Activated T-helper 17 cell treated with anti-CD3 and anti-CD28 coated beads, Interleukin-2, amount 50 U/mL, for 72 hours (primary cell): ENCODE results near the gene TMEM181. TPM values are rescaled to one million over a fixed set of nuclear protein-coding genes. Genes with fewer than 3 reads are reported as not detected.
"Not testable (repeated sequence)": the region's sequence is repeated elsewhere in the genome, so short reads cannot be mapped to it uniquely, and the experiment has no call there.

ENCODE experiments used
- ATAC-seq: fragments of 150-1000 bp; cut with Tn5 transposase; replicated peaks from 2 replicates; pipeline ENCODE4 v1.10.0; 2021; ENCODE audit warnings: mild to moderate bottlenecking, moderate library complexity
- H3K27ac Mint-ChIP-seq: one replicate; pipeline ENCODE4 v1.8.0; 2022; ENCODE audit warnings: mixed read lengths
- H3K27me3 Mint-ChIP-seq: one replicate; pipeline ENCODE4 v1.8.0; 2022; ENCODE audit warnings: mixed read lengths
- H3K36me3 Mint-ChIP-seq: one replicate; pipeline ENCODE4 v1.8.0; 2022; ENCODE audit warnings: low read depth, mild to moderate bottlenecking, mixed read lengths
- H3K4me1 Mint-ChIP-seq: one replicate; pipeline ENCODE4 v1.8.0; 2022; ENCODE audit warnings: mixed read lengths
- H3K4me3 Mint-ChIP-seq: one replicate; pipeline ENCODE4 v1.8.0; 2022; ENCODE audit warnings: mild to moderate bottlenecking, mixed read lengths
- H3K9me3 Mint-ChIP-seq: one replicate; pipeline ENCODE4 v1.8.0; 2022; ENCODE audit warnings: mixed read lengths
- total RNA-seq, 2 donors: library from RNA; stranded (reverse); gene quantifications; one replicate each; pipeline ENCODE4 v1.2.3, GENCODE V29; 2022

TMEM181 gene
- total RNA-seq, 2 donors from 2014 or later, result 11.8 to 16.4 TPM

GRCh38 chr6:158548418-158549161 lies 11.3 kb upstream of the TMEM181 start:
- H3K27ac Mint-ChIP-seq, result no peak overlapping the region
- no peaks in the 10 kb centered on the region for H3K36me3 Mint-ChIP-seq
- H3K27me3 Mint-ChIP-seq, result peaks cover 9% of the 10 kb centered on the region
- ATAC-seq, result no peak
- H3K4me1 Mint-ChIP-seq, result peaks cover 9% of the 10 kb centered on the region
- no peak overlapping the region for H3K4me3 Mint-ChIP-seq
- no peaks in the 10 kb centered on the region for H3K9me3 Mint-ChIP-seq

- H3K4me1 Mint-ChIP-seq, result peaks cover 6% of the 10 kb centered on the region
- no peak overlapping the region for H3K4me3 Mint-ChIP-seq
- no peak overlapping the region for H3K27ac Mint-ChIP-seq
- H3K9me3 Mint-ChIP-seq, result no peaks in the 10 kb centered on the region
- no peaks in the 10 kb centered on the region for H3K36me3 Mint-ChIP-seq
- ATAC-seq, result peak; percentile 60
- H3K27me3 Mint-ChIP-seq, result no peaks in the 10 kb centered on the region
These were observed 7.7 kb upstream of the TMEM181 start for GRCh38 chr6:158552055-158552795.

- Mint-ChIP-seq H3K36me3 (no peaks in the 10 kb centered on the region), H3K4me1 (peaks cover 6% of the 10 kb centered on the region)
- peak; percentile 55 for ATAC-seq
These were observed 7.1 kb upstream of the TMEM181 start for GRCh38 chr6:158552796-158553138.

GRCh38 chr6:158554611-158555361 lies 5.1 kb upstream of the TMEM181 start:
- Mint-ChIP-seq H3K27me3 (no peaks in the 10 kb centered on the region), H3K4me1 (peaks cover 6% of the 10 kb centered on the region), H3K9me3 (no peaks in the 10 kb centered on the region), H3K27ac (no peak overlapping the region), H3K4me3 (no peak overlapping the region), H3K36me3 (no peaks in the 10 kb centered on the region)
- ATAC-seq, result no peak

More at GRCh38 chr6:158552796-158553138, 7.1 kb upstream of the TMEM181 start:
- Mint-ChIP-seq H3K27ac (no peak overlapping the region), H3K4me3 (no peak overlapping the region), H3K9me3 (no peaks in the 10 kb centered on the region), H3K27me3 (no peaks in the 10 kb centered on the region)

DNA sequence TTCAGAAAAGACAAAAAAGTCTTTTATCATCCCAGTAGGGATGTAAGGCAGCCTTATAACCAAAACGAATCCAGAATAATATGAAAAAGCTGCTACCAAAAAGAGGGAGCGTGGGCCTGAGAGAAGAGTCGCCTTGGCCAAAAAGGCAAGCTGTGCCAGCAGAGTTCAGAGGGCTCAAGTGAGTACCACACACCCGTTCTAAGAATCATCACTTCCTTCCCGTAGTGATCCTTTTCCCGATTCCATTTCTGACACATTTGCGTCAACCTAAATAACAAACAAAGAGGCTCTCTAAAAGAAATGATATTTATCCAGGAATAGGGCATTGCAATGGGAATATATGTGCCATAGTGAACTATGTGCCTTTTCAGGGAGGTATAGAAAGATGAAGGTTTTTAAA lies 3.8 kb upstream of the TMEM181 start:
- Mint-ChIP-seq H3K36me3 (peaks cover 7% of the 10 kb centered on the region), H3K9me3 (no peaks in the 10 kb centered on the region), H3K4me3 (no peak overlapping the region), H3K4me1 (peaks cover 7% of the 10 kb centered on the region), H3K27ac (no peak overlapping the region), H3K27me3 (no peaks in the 10 kb centered on the region)
- no peak for ATAC-seq

DNA sequence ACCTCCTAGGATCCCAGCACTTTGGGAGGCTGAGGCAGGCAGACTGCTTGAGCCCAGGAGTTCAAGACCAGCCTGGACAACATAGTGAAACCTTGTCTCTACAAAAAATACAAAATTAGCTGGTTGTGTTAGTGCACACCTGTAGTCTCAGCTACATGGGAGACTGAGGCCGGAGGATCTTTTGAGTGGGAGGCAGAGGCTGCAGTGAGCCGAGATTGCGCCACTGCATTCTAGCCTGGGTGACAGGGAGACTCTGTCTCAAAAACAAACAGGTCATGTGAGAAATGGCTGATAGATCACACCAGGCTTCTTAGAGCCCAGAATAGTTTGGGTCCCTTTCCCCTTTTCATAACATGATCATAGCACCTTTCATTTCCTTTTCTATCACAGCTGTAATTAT lies 2.8 kb upstream of the TMEM181 start:
- not testable (repeated sequence) for ATAC-seq, H3K27me3 Mint-ChIP-seq, H3K27ac Mint-ChIP-seq, H3K4me3 Mint-ChIP-seq, H3K9me3 Mint-ChIP-seq
- H3K4me1 Mint-ChIP-seq, result peaks cover 16% of the 10 kb centered on the region
- H3K36me3 Mint-ChIP-seq, result peaks cover 11% of the 10 kb centered on the region

DNA sequence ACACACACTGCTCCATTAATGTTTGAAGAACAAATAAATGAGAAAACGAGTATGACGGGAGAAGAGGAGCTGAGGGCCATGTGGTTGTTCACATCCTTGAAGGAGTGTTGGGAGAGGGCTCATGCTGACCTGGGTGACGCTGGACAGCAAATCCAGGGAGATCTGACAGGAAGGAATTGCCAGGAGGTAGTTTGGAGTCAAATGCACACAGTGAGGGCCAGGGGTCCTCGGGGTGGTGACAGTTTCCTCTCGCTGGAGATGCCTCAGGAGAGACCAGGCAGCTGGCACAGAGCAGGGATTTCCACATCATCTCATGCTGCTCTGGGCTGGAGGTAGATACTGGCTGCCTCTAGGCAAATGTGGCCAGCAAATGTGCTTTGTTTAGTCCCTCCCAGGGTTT lies 2.0 kb upstream of the TMEM181 start:
- ATAC-seq, result no peak
- H3K9me3 Mint-ChIP-seq, result no peaks in the 10 kb centered on the region
- peaks cover 11% of the 10 kb centered on the region for H3K36me3 Mint-ChIP-seq
- no peak overlapping the region for H3K27ac Mint-ChIP-seq
- no peak overlapping the region for H3K4me3 Mint-ChIP-seq
- peaks cover 15% of the 10 kb centered on the region for H3K4me1 Mint-ChIP-seq
- no peaks in the 10 kb centered on the region for H3K27me3 Mint-ChIP-seq

- Mint-ChIP-seq H3K36me3 (peaks cover 11% of the 10 kb centered on the region), H3K4me1 (peaks cover 15% of the 10 kb centered on the region), H3K4me3 (peak overlapping the region; percentile 95), H3K9me3 (no peaks in the 10 kb centered on the region), H3K27ac (peak overlapping the region; percentile 61), H3K27me3 (no peaks in the 10 kb centered on the region)
- ATAC-seq, result no peak
These were observed 1.2 kb upstream of the TMEM181 start for GRCh38 chr6:158558415-158559306.

- Mint-ChIP-seq H3K36me3 (peaks cover 11% of the 10 kb centered on the region), H3K4me1 (peaks cover 17% of the 10 kb centered on the region)
These were observed 475 bp upstream of the TMEM181 start for GRCh38 chr6:158559338-158559894.

DNA sequence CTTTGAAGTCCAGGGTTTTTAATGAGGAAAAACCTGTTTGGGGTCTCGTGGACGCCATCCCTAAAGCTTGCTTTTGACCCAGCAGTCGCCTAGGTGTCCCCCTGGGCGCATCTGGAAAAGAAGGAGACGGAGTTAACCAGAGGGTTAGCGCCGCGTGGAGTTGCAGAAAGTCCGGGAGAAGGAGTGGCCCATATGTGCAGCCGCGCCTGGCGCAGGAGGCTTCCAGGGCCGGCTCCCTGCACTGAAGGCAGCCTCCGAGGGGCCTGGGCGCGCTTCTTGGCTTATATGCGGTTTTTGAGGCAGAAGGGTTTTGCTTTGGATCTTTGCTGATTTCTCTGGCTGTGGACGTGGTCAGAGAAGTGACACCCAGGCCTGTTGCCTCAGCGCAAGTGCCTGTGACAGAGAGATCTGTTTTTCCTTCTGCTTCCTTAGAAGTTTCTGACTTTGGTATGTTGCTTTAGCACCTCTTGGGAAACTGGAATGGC lies 987 bp downstream of the TMEM181 start:
- H3K4me3 Mint-ChIP-seq, result peak overlapping the region; percentile 95
- no peaks in the 10 kb centered on the region for H3K9me3 Mint-ChIP-seq
- peaks cover 27% of the 10 kb centered on the region for H3K4me1 Mint-ChIP-seq
- H3K27ac Mint-ChIP-seq, result peak overlapping the region; percentile 96
- no peaks in the 10 kb centered on the region for H3K27me3 Mint-ChIP-seq
- peaks cover 11% of the 10 kb centered on the region for H3K36me3 Mint-ChIP-seq
- no peak for ATAC-seq

More at GRCh38 chr6:158559338-158559894, 475 bp upstream of the TMEM181 start:
- H3K27ac Mint-ChIP-seq, result peak overlapping the region; percentile 61
- ATAC-seq, result no peak
- H3K9me3 Mint-ChIP-seq, result no peaks in the 10 kb centered on the region
- H3K27me3 Mint-ChIP-seq, result no peaks in the 10 kb centered on the region
- H3K4me3 Mint-ChIP-seq, result peak overlapping the region; percentile 95

- Mint-ChIP-seq H3K36me3 (peaks cover 11% of the 10 kb centered on the region), H3K27ac (peak overlapping the region; percentile 96), H3K27me3 (no peaks in the 10 kb centered on the region), H3K9me3 (no peaks in the 10 kb centered on the region), H3K4me3 (peak overlapping the region; percentile 95), H3K4me1 (peaks cover 32% of the 10 kb centered on the region)
- ATAC-seq, result no peak
These were observed 1.5 kb downstream of the TMEM181 start for GRCh38 chr6:158561321-158561884.

DNA sequence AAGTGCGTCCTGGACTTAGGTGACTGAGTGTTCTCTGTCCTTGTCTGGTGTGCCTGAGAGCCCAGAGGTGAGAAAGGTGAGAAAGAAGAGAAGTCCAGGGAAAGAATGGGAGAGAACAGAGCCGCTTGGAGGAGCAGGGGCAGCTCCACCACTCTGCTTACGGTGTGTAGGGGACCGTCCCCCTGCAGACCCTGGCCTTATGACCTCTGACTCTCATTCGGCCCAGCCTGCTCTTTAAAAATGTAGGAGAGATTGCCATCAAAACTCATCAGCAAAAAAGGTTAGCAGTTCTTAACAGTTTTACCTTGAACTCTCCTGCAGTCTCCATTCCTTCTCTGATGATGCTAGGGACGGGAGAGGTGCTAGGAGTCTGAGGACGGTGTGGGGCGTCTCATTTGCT lies 2.0 kb downstream of the TMEM181 start:
- H3K4me1 Mint-ChIP-seq, result peaks cover 37% of the 10 kb centered on the region
- ATAC-seq, result no peak
- peak overlapping the region; percentile 95 for H3K4me3 Mint-ChIP-seq
- H3K9me3 Mint-ChIP-seq, result no peaks in the 10 kb centered on the region
- no peaks in the 10 kb centered on the region for H3K27me3 Mint-ChIP-seq
- peak overlapping the region; percentile 31 for H3K27ac Mint-ChIP-seq
- peaks cover 11% of the 10 kb centered on the region for H3K36me3 Mint-ChIP-seq
